Stimulated activated CD4-positive, alpha-beta T cell treated with anti-CD3 and anti-CD28 coated beads, Interleukin-15, amount 100 ng/mL, for 24 hours (primary cell): ENCODE results near the gene HK3.

Source experiments
- DNase-seq: peaks from one replicate; pipeline ENCODE4 v3.0.0-alpha.2; 2020

Gene HK3

GRCh38 chr5:176865964-176866363, 33.2 kb downstream of the HK3 start:
- no peak for DNase-seq

DNA sequence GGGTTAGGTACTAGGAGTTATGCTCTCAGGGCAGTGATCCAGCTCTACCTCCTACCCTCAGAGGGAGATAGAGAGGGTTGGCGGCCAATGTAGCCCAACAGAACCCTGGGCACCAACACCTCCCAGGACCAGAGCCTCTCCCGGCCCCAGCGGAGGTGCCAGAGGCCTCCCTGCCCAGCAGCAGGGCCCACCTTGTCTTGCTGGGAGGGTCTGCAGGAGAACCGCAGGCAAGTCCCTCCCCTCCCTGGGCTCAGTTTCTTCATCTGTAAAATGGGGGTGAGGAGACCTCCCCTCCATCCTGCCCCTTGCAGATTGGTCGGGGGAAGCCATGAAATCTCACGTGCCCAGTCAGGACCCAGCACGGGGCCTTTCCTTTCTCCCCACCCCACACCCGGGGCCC, 34.4 kb downstream of the HK3 start:
- DNase-seq, result no peak

GRCh38 chr5:176863765-176864098, 35.4 kb downstream of the HK3 start:
- DNase-seq, result no peak

DNA sequence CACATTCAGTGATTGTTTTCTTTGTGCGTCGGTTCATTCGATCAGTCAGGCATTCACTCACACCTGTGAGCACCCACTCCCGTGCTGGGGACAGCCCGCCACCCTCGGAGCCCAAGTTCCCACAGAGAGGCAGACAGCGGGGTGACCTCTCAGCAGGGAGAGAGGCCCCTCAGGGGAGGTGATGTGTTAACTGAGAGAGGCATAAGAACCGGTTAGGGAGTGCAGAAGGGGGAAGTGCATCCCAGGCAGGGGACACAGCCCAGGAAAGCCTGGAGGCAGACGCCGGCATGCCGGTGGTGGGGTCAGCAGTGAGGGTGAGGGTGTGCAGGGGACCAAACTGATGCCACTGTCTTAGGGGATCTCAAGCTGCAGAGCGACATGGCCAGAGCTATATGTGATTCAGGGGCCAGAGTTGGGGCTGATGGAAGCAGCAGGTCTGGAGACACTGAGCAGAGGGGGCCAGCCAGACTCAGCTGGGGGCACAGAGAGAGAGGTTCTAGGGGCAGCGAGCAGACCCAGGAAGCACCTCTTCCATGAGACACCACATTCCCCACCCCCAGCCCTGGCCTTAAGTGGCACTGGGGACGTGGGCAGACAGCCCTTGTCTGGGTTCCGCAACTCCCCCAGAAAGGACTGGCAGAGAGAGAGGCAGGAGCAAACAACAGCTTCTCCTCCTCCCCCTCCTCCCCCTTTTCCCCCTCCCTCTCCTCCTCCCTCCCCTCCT, 35.9 kb downstream of the HK3 start:
- no peak for DNase-seq

GRCh38 chr5:176862330-176862995, 36.7 kb downstream of the HK3 start:
- DNase-seq, result no peak

GRCh38 chr5:176861276-176861675, 37.9 kb downstream of the HK3 start:
- no peak for DNase-seq

GRCh38 chr5:176860381-176860780, 38.8 kb downstream of the HK3 start:
- DNase-seq, result no peak

- DNase-seq, result no peak
Measured at GRCh38 chr5:176859916-176860315, 39.2 kb downstream of the HK3 start.

- no peak for DNase-seq
Measured at GRCh38 chr5:176857894-176858273, 41.3 kb downstream of the HK3 start.

DNA sequence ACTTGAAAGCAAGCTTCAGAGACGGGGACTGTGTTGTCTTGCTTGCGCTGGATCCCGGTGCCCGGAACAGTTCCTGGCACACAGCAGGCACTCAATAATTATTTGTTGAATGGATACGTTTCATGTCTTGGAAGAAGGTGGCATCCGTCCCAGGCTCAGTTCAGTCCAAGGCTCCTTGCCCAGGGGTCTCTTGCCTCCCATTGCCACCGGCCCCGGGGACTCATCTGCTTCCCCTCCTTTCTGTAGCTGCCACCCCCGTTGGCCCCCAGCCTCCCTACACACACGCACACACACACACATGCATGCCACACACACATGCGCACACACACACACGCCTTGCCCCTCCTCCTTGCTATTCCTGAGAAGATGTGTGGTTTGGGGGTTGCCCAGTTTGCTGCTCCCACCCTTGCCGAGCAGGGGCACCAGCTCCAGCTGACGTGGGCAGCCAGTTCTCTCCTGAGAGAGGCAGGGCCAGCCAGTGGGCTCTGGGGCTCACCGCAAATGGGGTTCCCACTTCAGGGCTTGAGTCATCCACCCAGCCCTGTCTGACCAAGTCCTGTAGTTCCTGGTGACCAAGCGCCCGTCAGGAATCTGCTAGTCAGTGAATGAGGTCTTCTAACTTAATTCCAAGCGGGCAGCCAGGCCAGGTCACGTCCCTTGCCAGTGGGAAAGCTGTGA, 41.8 kb downstream of the HK3 start:
- no peak for DNase-seq

- no peak for DNase-seq
Measured at GRCh38 chr5:176856746-176857145, 42.4 kb downstream of the HK3 start.

DNA sequence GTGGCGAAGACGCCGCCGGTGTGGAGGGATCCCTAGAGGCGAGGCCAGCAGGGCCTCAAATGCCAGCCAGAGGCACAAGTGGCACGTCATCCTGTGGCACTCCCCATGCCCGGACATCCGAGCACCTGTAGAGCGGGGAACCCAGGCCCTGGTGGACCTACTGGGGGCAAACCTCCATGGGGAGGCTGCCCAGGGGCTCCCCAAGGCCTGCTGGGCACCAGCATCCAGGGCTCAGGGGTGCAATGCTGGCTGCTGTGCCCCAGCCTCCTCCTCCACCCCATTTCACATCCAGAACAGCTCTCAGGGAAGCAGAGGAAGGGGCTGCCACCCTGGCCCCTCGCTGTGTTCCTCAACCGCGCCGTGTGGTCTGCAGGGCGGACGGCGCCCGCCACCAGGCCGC, 43.5 kb downstream of the HK3 start:
- DNase-seq, result no peak

DNA sequence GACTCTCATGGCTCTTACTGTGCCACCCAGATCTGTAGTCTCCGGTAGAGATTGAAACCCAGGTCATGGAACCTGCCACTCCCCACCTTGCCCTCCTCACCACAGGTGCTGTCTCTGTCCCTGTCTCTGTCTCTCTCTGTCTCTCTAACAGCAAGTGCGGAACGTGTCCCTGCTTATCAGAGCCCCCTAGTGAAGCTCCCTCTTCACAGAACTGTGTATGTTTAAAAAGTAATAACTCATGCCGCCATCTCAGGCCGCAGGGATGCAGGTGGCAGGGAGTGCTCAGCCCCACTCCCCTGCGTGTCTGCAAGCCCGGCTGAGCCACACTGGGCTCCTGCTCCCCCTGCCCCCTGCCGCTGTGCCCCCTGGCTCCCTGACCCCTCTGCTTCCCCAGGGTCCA, 45.0 kb downstream of the HK3 start:
- DNase-seq, result no peak

- DNase-seq, result no peak
Measured at GRCh38 chr5:176853151-176853778, 45.9 kb downstream of the HK3 start.

DNA sequence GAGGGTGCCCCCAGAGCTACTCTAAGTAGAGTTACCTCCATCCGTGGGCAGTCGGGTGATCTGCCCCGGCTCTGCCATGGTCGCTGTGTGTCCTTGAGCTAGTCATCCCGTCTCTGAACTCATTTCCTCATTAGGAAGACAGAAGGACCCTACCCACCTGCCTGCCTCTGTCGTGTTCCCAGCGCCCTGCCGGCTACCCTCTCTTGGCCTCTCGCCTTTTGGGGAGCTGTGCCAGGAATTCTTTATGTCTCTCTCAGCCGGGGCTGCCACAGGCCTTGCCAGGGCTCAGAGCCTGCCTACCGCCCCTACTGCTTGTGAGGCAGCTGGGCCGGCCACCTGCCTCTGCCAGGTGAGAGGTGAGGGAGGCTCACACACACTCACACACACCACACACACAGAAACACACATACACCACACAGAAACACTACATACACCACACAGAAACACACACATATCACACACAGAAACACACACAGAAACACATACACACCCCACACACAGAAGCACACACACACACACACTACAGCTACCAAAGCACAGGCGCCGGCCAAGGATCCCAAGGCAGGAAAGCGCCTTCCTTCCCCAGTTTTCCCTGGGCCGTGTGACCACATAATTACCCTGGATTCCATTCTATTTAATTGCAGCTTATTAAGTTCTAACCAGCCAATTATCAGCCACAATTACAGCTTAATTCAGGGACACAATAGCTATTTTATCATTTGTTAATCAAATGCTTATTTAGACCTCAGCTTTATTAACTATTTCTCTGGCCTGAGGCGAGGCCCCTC, 47.1 kb downstream of the HK3 start:
- no peak for DNase-seq

- no peak for DNase-seq
Measured at GRCh38 chr5:176851380-176851779, 47.8 kb downstream of the HK3 start.

GRCh38 chr5:176850371-176851245, 48.5 kb downstream of the HK3 start:
- DNase-seq, result no peak

DNA sequence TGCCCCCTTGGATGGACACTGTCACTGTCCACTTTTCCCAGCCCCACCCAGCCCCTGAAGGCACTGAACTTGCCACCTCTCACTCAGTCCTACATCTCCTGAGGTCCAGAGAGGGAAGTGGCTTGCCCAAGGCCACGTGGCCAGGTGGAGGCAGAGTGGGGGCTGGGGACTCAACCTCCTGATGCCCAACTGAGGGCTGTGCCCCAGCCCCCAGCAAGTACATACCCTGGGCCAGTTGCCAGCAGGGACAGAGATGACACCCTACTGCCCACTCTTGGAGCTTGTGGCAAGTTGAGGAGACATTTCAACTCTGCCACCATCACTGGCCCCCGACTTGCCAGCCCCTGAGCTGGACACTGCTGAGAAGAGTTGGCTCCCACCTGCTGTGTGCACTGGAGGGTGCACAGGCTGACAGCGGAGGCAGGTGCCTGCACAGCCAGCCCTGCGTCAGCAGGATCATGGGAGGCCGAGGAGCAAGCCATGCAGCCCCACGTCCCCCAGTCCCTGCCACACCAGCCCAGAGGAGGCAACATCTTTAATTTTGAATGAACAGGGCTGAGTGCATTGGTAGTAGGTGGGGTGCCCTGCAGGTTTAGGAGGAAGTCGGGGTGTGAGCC, 49.4 kb downstream of the HK3 start:
- DNase-seq, result no peak

DNA sequence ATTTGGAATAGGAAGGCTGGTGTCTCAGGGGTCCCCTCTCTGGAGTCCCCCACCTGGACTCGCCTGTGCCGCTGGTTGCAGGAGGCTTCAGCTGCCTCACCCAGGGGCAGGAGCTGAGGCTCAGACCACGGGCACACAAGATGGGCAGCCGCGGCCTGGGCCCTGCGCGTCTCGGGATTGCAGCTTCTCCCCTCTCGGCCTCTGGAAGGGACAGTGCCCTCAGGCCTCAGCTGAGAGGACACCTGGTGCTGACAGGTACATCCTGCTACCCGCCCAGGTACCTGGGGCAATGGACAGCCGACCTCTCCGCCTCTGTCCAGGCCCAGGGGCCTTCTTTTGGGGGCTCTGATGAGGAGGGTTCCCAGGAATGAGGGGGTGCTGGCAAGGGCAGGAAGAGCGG, 50.5 kb downstream of the HK3 start:
- no peak for DNase-seq

DNA sequence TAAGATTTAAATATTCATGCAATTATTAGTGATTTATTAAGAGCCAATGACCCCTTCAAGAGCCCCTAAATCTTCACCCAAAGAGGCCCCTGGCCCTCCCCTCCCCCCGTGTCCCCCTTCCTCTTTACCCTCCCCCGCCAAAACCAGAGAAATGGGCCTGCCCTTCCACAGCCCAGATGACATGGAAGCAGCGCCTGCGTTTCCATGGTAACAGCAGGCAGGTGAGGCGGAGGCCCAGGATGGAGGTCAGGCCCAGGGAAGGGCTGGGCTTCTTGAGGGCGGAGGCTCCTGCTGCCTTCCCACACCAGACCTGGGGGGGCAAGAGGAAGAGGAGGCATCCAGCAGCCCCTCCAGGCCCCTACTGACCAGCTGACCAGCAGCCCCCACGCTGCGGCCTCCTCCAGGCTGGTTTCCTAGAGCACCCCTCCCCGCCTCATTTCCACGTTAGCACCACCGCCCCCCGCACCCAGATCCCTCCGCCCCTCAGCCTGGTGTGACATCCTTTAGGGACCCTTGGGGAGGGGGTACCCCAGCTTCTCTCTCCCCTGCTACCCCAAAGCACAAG, 51.3 kb downstream of the HK3 start:
- no peak for DNase-seq

GRCh38 chr5:176847148-176847547, 52.0 kb downstream of the HK3 start:
- no peak for DNase-seq
